Smooth muscle cell (in vitro differentiated cells): Measurements from ENCODE around the gene ELAPOR2. TPM values are rescaled to one million over a fixed set of nuclear protein-coding genes. Genes with fewer than 3 reads are reported as not detected.

Experiments used
- DNase-seq: peaks from one replicate; lab custom pipeline; 2025; ENCODE audit not compliant: unreplicated experiment; lab: John Stamatoyannopoulos, UW
- H2AFZ ChIP-seq: fragments of 200-600 bp; sonication (generic); 2 replicates; pipeline ENCODE4 v1.6.0; 2016; ENCODE audit warnings: antibody characterized with exemption, low read depth, mild to moderate bottlenecking
- H3F3A ChIP-seq: fragments of 200-600 bp; sonication (generic); 2 replicates; pipeline ENCODE4 v1.6.0; 2017; ENCODE audit warnings: antibody characterized with exemption, low read depth
- H3K27ac ChIP-seq: fragments of 200-600 bp; sonication (generic); 2 replicates; pipeline ENCODE4 v1.5.1; 2016; ENCODE audit warnings: low read depth, mild to moderate bottlenecking
- H3K27me3 ChIP-seq: fragments of 200-600 bp; sonication (generic); 2 replicates; pipeline ENCODE4 v1.6.1; 2016; ENCODE audit warnings: low read depth, mild to moderate bottlenecking
- H3K36me3 ChIP-seq: fragments of 200-600 bp; sonication (generic); 2 replicates; pipeline ENCODE4 v1.5.1; 2016; ENCODE audit warnings: low read depth
- H3K4me1 ChIP-seq: fragments of 200-600 bp; sonication (generic); 2 replicates; pipeline ENCODE4 v1.5.1; 2016; ENCODE audit warnings: low read depth
- H3K4me2 ChIP-seq: fragments of 200-600 bp; sonication (generic); 2 replicates; pipeline ENCODE4 v1.6.0; 2016; ENCODE audit warnings: mild to moderate bottlenecking
- H3K4me3 ChIP-seq: fragments of 200-600 bp; sonication (generic); 2 replicates; pipeline ENCODE4 v1.5.1; 2016; ENCODE audit warnings: mild to moderate bottlenecking
- H3K79me2 ChIP-seq: fragments of 200-600 bp; sonication (generic); 2 replicates; pipeline ENCODE4 v1.6.0; 2016; ENCODE audit warnings: low read depth, mild to moderate bottlenecking
- H3K9ac ChIP-seq: fragments of 200-600 bp; sonication (generic); 2 replicates; pipeline ENCODE4 v1.6.0; 2016; ENCODE audit warnings: low read depth
- H3K9me3 ChIP-seq: fragments of 200-600 bp; sonication (generic); replicated peaks from 2 replicates; pipeline ENCODE4 v1.5.1; 2016; ENCODE audit warnings: low read depth
- H4K20me1 ChIP-seq: fragments of 200-600 bp; sonication (generic); 2 replicates; pipeline ENCODE4 v1.6.0; 2016; ENCODE audit warnings: low read depth
- WGBS: methylation state at CpG from one replicate; pipeline ENCODE4 v1.1.7; 2016; ENCODE audit warnings: low lambda C conversion rate; 5-methylcytosine and 5-hydroxymethylcytosine counted together
- polyA plus RNA-seq: library from polyadenylated mRNA; unstranded; fragments of >200 nt; fragmentation: Nextera tagmentation; extraction: Ambion mirVana; gene quantifications from 2 replicates; pipeline ENCODE4 v1.2.1, GENCODE V29; 2016
- total RNA-seq: library from RNA; depleted of rRNA; stranded (reverse); fragments of >200 nt; gene quantifications from 2 replicates; pipeline ENCODE4 v1.2.3, GENCODE V29; 2014
- TF ChIP-seq, protein P1 (sequence below): fragments of 200-600 bp; sonication (generic); IDR thresholded peaks from 2 replicates; pipeline ENCODE4 v1.5.1; 2017; ENCODE audit warnings: borderline replicate concordance, mild to moderate bottlenecking, antibody characterized with exemption; ENCODE audit not compliant: insufficient read depth, poor library complexity, severe bottlenecking

The ELAPOR2 gene
- total and polyA plus RNA-seq, 2 experiments from 2014 or later: 27.6 to 28.2 TPM

- 100% methylated on average over 3 of the region's 3 CpGs for WGBS
These were observed 46.2 kb downstream of the ELAPOR2 start for GRCh38 chr7:87013136-87013839.

More at GRCh38 chr7:87013136-87013839, 46.2 kb downstream of the ELAPOR2 start:
- Histone ChIP-seq H3K79me2 (peaks cover 85% of the 10 kb centered on the region), H3K4me3 (no peak overlapping the region), H3K27ac (no peak overlapping the region), H3K36me3 (no peaks in the 10 kb centered on the region), H3K9me3 (no peaks in the 10 kb centered on the region), H3K27me3 (no peaks in the 10 kb centered on the region), H3K9ac (no peak overlapping the region), H4K20me1 (peaks cover 98% of the 10 kb centered on the region), H3K4me1 (no peaks in the 10 kb centered on the region), H3K4me2 (no peak overlapping the region), H3F3A (no peaks in the 10 kb centered on the region), H2AFZ (no peak overlapping the region)
- TF ChIP-seq, protein P1, sequence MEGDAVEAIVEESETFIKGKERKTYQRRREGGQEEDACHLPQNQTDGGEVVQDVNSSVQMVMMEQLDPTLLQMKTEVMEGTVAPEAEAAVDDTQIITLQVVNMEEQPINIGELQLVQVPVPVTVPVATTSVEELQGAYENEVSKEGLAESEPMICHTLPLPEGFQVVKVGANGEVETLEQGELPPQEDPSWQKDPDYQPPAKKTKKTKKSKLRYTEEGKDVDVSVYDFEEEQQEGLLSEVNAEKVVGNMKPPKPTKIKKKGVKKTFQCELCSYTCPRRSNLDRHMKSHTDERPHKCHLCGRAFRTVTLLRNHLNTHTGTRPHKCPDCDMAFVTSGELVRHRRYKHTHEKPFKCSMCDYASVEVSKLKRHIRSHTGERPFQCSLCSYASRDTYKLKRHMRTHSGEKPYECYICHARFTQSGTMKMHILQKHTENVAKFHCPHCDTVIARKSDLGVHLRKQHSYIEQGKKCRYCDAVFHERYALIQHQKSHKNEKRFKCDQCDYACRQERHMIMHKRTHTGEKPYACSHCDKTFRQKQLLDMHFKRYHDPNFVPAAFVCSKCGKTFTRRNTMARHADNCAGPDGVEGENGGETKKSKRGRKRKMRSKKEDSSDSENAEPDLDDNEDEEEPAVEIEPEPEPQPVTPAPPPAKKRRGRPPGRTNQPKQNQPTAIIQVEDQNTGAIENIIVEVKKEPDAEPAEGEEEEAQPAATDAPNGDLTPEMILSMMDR: no peak
- DNase-seq: no peak

Other genes starting within 250 kb of the ELAPOR2 start
- gene DMTF1, start 92.8 kb upstream of the ELAPOR2 start, total RNA-seq: 107 and 109 TPM in 2 replicates
- gene DMTF1, start 92.8 kb upstream of the ELAPOR2 start, polyA plus RNA-seq: 31.7 and 43.6 TPM in 2 replicates
- 32.7 and 63.0 TPM in 2 replicates for gene TMEM243, start 160.1 kb upstream of the ELAPOR2 start, total RNA-seq
- gene TMEM243, start 160.1 kb upstream of the ELAPOR2 start, polyA plus RNA-seq: 43.7 and 44.3 TPM in 2 replicates